SK-N-SH (cell line): ENCODE results near the gene GATA2.

Source experiments
- CTCF ChIP-seq: fragments of 200-600 bp; sonication (generic); IDR thresholded peaks from 2 replicates; pipeline ENCODE4 v1.6.1; 2017; ENCODE audit warnings: antibody characterized with exemption, mild to moderate bottlenecking, moderate library complexity
- FOXM1 ChIP-seq: IDR thresholded peaks from 2 replicates; pipeline ENCODE4 v1.4.0; 2012; ENCODE audit warnings: low read depth, mild to moderate bottlenecking
- MAX ChIP-seq: IDR thresholded peaks from 2 replicates; pipeline ENCODE4 v1.4.0; 2012; ENCODE audit warnings: low read depth
- MXI1 ChIP-seq: IDR thresholded peaks from 2 replicates; pipeline ENCODE4 v1.6.1; 2012; ENCODE audit warnings: mild to moderate bottlenecking, low read depth, low read length, improper control_type of control experiment
- RFX5 ChIP-seq: IDR thresholded peaks from 2 replicates; pipeline ENCODE4 v1.6.1; 2012; ENCODE audit warnings: mild to moderate bottlenecking, improper control_type of control experiment, low read length
- YY1 ChIP-seq: IDR thresholded peaks from 2 replicates; pipeline ENCODE4 v1.4.0; 2012; ENCODE audit warnings: low read depth, mild to moderate bottlenecking

- no peak for TF ChIP-seq CTCF
- TF ChIP-seq FOXM1 = no peak
- no peak for TF ChIP-seq YY1
- no peak for TF ChIP-seq MXI1
- no peak for TF ChIP-seq MAX
- no peak for TF ChIP-seq RFX5
Observed at GRCh38 chr3:128482175-128482574, 10.8 kb downstream of the GATA2 start.
